SJSA1 (cell line): ENCODE results near the gene ZNF346. TPM values are rescaled to one million over a fixed set of nuclear protein-coding genes. Genes with fewer than 3 reads are reported as not detected.
A peak's percentile ranks its signal among the peaks of the same experiment; 100 is the strongest.

Experiments used
- DNase-seq, 2 experiments: peaks; one replicate each; pipeline ENCODE4 v3.0.0-alpha.2; 2015 to 2020; ENCODE audit warnings: low spot score in 2 of 2, low read depth in 1 of 2
- H3K27ac ChIP-seq: fragments of 250-450 bp; sonication (Bioruptor Pico); 2 replicates; pipeline ENCODE4 v1.5.1; 2020; ENCODE audit warnings: mild to moderate bottlenecking, moderate library complexity
- H3K27me3 ChIP-seq: fragments of 250-450 bp; sonication (Bioruptor Pico); replicated peaks from 2 replicates; pipeline ENCODE4 v1.5.1; 2020; ENCODE audit warnings: mild to moderate bottlenecking, moderate library complexity
- H3K36me3 ChIP-seq: fragments of 250-450 bp; sonication (Bioruptor Pico); 2 replicates; pipeline ENCODE4 v1.5.1; 2020; ENCODE audit warnings: mild to moderate bottlenecking
- H3K4me1 ChIP-seq: fragments of 250-450 bp; sonication (Bioruptor Pico); replicated peaks from 2 replicates; pipeline ENCODE4 v1.6.1; 2021; ENCODE audit warnings: mild to moderate bottlenecking
- H3K4me3 ChIP-seq: fragments of 250-450 bp; sonication (Bioruptor Pico); 2 replicates; pipeline ENCODE4 v1.5.1; 2020; ENCODE audit warnings: mild to moderate bottlenecking
- H3K9me3 ChIP-seq: fragments of 250-450 bp; sonication (Bioruptor Pico); replicated peaks from 2 replicates; pipeline ENCODE4 v1.5.1; 2020; ENCODE audit warnings: mild to moderate bottlenecking
- total RNA-seq: library from RNA; depleted of rRNA; stranded (reverse); fragments of >200 nt; shearing (Covaris generic); gene quantifications from 2 replicates; pipeline ENCODE4 v1.2.3, GENCODE V29; 2014

The ZNF346 gene
- total RNA-seq, 1 experiment from 2014 or later: 25.2 TPM

GRCh38 chr5:177064500-177065277 is 42.2 kb downstream of the ZNF346 start:
- no peak for DNase-seq
- H3K4me3 ChIP-seq: no peak overlapping the region
- no peaks in the 10 kb centered on the region for H3K4me1 ChIP-seq
- H3K9me3 ChIP-seq: no peaks in the 10 kb centered on the region
- H3K27ac ChIP-seq: no peak overlapping the region
- no peaks in the 10 kb centered on the region for H3K27me3 ChIP-seq
- peaks cover 51% of the 10 kb centered on the region for H3K36me3 ChIP-seq

- Histone ChIP-seq H3K4me1 (no peaks in the 10 kb centered on the region), H3K36me3 (peaks cover 48% of the 10 kb centered on the region), H3K9me3 (no peaks in the 10 kb centered on the region), H3K27ac (no peak overlapping the region), H3K27me3 (no peaks in the 10 kb centered on the region), H3K4me3 (no peak overlapping the region)
- DNase-seq: no peak
Observed at GRCh38 chr5:177065491-177065890, 43.0 kb downstream of the ZNF346 start.

- no peak overlapping the region for H3K4me3 ChIP-seq
- peaks cover 48% of the 10 kb centered on the region for H3K36me3 ChIP-seq
- no peaks in the 10 kb centered on the region for H3K4me1 ChIP-seq
- no peak overlapping the region for H3K27ac ChIP-seq
- DNase-seq: no peak
- H3K9me3 ChIP-seq: no peaks in the 10 kb centered on the region
- no peaks in the 10 kb centered on the region for H3K27me3 ChIP-seq
Observed at GRCh38 chr5:177066224-177066623, 43.7 kb downstream of the ZNF346 start.

GRCh38 chr5:177067503-177067902 is 45.0 kb downstream of the ZNF346 start:
- no peak for DNase-seq
- peaks cover 38% of the 10 kb centered on the region for H3K36me3 ChIP-seq
- no peaks in the 10 kb centered on the region for H3K27me3 ChIP-seq
- no peaks in the 10 kb centered on the region for H3K4me1 ChIP-seq
- H3K9me3 ChIP-seq: no peaks in the 10 kb centered on the region
- H3K27ac ChIP-seq: no peak overlapping the region
- H3K4me3 ChIP-seq: no peak overlapping the region

GRCh38 chr5:177070536-177071191 is 48.2 kb downstream of the ZNF346 start:
- Histone ChIP-seq H3K27ac (no peak overlapping the region), H3K27me3 (no peaks in the 10 kb centered on the region), H3K4me1 (no peaks in the 10 kb centered on the region), H3K36me3 (peaks cover 8% of the 10 kb centered on the region), H3K9me3 (no peaks in the 10 kb centered on the region), H3K4me3 (no peak overlapping the region)
- DNase-seq: no peak

- Histone ChIP-seq H3K4me1 (no peaks in the 10 kb centered on the region), H3K9me3 (no peaks in the 10 kb centered on the region), H3K27ac (0 out of 2 replicates have a peak overlapping the region, but pooled peaks have one; percentile 2), H3K36me3 (no peaks in the 10 kb centered on the region), H3K4me3 (no peak overlapping the region), H3K27me3 (no peaks in the 10 kb centered on the region)
- peak; percentile 84 for DNase-seq
Observed at GRCh38 chr5:177071666-177072385, 49.3 kb downstream of the ZNF346 start.

- DNase-seq: no peak
- Histone ChIP-seq H3K4me3 (no peak overlapping the region), H3K27ac (no peak overlapping the region), H3K27me3 (no peaks in the 10 kb centered on the region), H3K9me3 (no peaks in the 10 kb centered on the region), H3K36me3 (no peaks in the 10 kb centered on the region), H3K4me1 (no peaks in the 10 kb centered on the region)
Observed at GRCh38 chr5:177077335-177077734, 54.8 kb downstream of the ZNF346 start.

- no peak overlapping the region for H3K4me3 ChIP-seq
- no peaks in the 10 kb centered on the region for H3K9me3 ChIP-seq
- H3K36me3 ChIP-seq: no peaks in the 10 kb centered on the region
- peaks cover 10% of the 10 kb centered on the region; the same call in 1 of the 2 replicates for H3K27me3 ChIP-seq
- no peak for DNase-seq
- no peak overlapping the region for H3K27ac ChIP-seq
- no peaks in the 10 kb centered on the region for H3K4me1 ChIP-seq
Observed at GRCh38 chr5:177079606-177080005, 57.1 kb downstream of the ZNF346 start.

- H3K36me3 ChIP-seq: no peaks in the 10 kb centered on the region
- H3K27ac ChIP-seq: no peak overlapping the region
- no peaks in the 10 kb centered on the region for H3K4me1 ChIP-seq
- no peak for DNase-seq
- no peaks in the 10 kb centered on the region for H3K9me3 ChIP-seq
- no peak overlapping the region for H3K4me3 ChIP-seq
- peaks cover 10% of the 10 kb centered on the region; the same call in 1 of the 2 replicates for H3K27me3 ChIP-seq
Observed at GRCh38 chr5:177080265-177080664, 57.8 kb downstream of the ZNF346 start.

- no peak overlapping the region for H3K4me3 ChIP-seq
- H3K4me1 ChIP-seq: peaks cover 2% of the 10 kb centered on the region
- H3K27ac ChIP-seq: no peak overlapping the region
- no peaks in the 10 kb centered on the region for H3K9me3 ChIP-seq
- no peak for DNase-seq
- H3K27me3 ChIP-seq: peaks cover 10% of the 10 kb centered on the region; the same call in 1 of the 2 replicates
- H3K36me3 ChIP-seq: no peaks in the 10 kb centered on the region
Observed at GRCh38 chr5:177081859-177082258, 59.4 kb downstream of the ZNF346 start.

GRCh38 chr5:177083357-177083756 is 60.9 kb downstream of the ZNF346 start:
- DNase-seq: no peak
- Histone ChIP-seq H3K27ac (no peak overlapping the region), H3K4me1 (peaks cover 7% of the 10 kb centered on the region), H3K36me3 (no peaks in the 10 kb centered on the region), H3K4me3 (no peak overlapping the region), H3K9me3 (no peaks in the 10 kb centered on the region), H3K27me3 (peaks cover 10% of the 10 kb centered on the region; the same call in 1 of the 2 replicates)

- Histone ChIP-seq H3K9me3 (no peaks in the 10 kb centered on the region), H3K27me3 (peaks cover 10% of the 10 kb centered on the region; the same call in 1 of the 2 replicates), H3K27ac (no peak overlapping the region), H3K4me1 (peaks cover 7% of the 10 kb centered on the region), H3K4me3 (no peak overlapping the region), H3K36me3 (no peaks in the 10 kb centered on the region)
- DNase-seq: no peak
Observed at GRCh38 chr5:177084175-177084574, 61.7 kb downstream of the ZNF346 start.

GRCh38 chr5:177085985-177086653 is 63.6 kb downstream of the ZNF346 start:
- H3K4me1 ChIP-seq: peaks cover 7% of the 10 kb centered on the region
- no peaks in the 10 kb centered on the region for H3K9me3 ChIP-seq
- no peak overlapping the region for H3K27ac ChIP-seq
- peaks cover 10% of the 10 kb centered on the region; the same call in 1 of the 2 replicates for H3K27me3 ChIP-seq
- H3K36me3 ChIP-seq: no peaks in the 10 kb centered on the region
- DNase-seq: no peak
- H3K4me3 ChIP-seq: no peak overlapping the region
